OCI-LY7 (cell line): ENCODE measurements around the gene OAT. TPM values are rescaled to one million over a fixed set of nuclear protein-coding genes. Genes with fewer than 3 reads are reported as not detected.

ENCODE experiments used
- BruUV-seq: library from RNA; stranded (reverse); fragments of 400-500 nt; replicated peaks from 2 replicates; lab custom pipeline; 2021; lab: Mats Ljungman, UMichigan
- CTCF ChIA-PET: fragments of 300-600 bp; sonication (Branson Sonifier 250); formaldehyde crosslinking; loops from one replicate; lab custom pipeline; 2022; ENCODE audit warnings: antibody characterized with exemption; ENCODE audit not compliant: unreplicated experiment; lab: Charles Lee
- POLR2A ChIA-PET: fragments of 300-600 bp; sonication (Branson Sonifier 250); formaldehyde crosslinking; loops from one replicate; lab custom pipeline; 2022; ENCODE audit warnings: antibody characterized with exemption; lab: Charles Lee
- DNase-seq: peaks from one replicate; pipeline ENCODE4 v3.0.0-alpha.2; 2015; ENCODE audit warnings: low spot score
- H2AFZ ChIP-seq: fragments of 200-600 bp; sonication (generic), shearing (Covaris generic); 2 replicates; pipeline ENCODE4 v1.6.1; 2014; ENCODE audit warnings: mild to moderate bottlenecking, antibody characterized with exemption, low read length, moderate library complexity
- H3K27ac ChIP-seq: fragments of 200-600 bp; sonication (generic); 2 replicates; pipeline ENCODE4 v1.5.1; 2014; ENCODE audit warnings: mixed run types, low read depth, mild to moderate bottlenecking, moderate library complexity, low read length, inconsistent platforms; ENCODE audit not compliant: poor library complexity, severe bottlenecking
- H3K36me3 ChIP-seq: fragments of 200-600 bp; sonication (generic); 2 replicates; pipeline ENCODE4 v1.6.1; 2014; ENCODE audit warnings: mild to moderate bottlenecking, antibody characterized with exemption, low read length, moderate library complexity, mixed read lengths; ENCODE audit not compliant: insufficient read depth
- H3K4me1 ChIP-seq: fragments of 200-600 bp; sonication (generic); 2 replicates; pipeline ENCODE4 v1.5.1; 2014; ENCODE audit warnings: mild to moderate bottlenecking, low read length; ENCODE audit not compliant: insufficient read depth, poor library complexity, severe bottlenecking
- H3K4me2 ChIP-seq: fragments of 200-600 bp; sonication (generic); 2 replicates; pipeline ENCODE4 v1.6.1; 2014; ENCODE audit warnings: mild to moderate bottlenecking, low read length
- H3K4me3 ChIP-seq: fragments of 200-600 bp; sonication (generic); 2 replicates; pipeline ENCODE4 v1.5.1; 2014; ENCODE audit warnings: mild to moderate bottlenecking, low read depth, low read length; ENCODE audit not compliant: poor library complexity, severe bottlenecking
- H3K79me2 ChIP-seq: fragments of 200-600 bp; sonication (generic); 2 replicates; pipeline ENCODE4 v1.6.1; 2016; ENCODE audit warnings: low read depth, mild to moderate bottlenecking, low read length, moderate library complexity, mixed read lengths; ENCODE audit not compliant: insufficient read depth
- H3K9me2 ChIP-seq: fragments of 200-600 bp; sonication (generic); 2 replicates; pipeline ENCODE4 v1.6.1; 2016; ENCODE audit warnings: mild to moderate bottlenecking, low read length, mixed read lengths; ENCODE audit not compliant: insufficient read depth
- H3K9me3 ChIP-seq: fragments of 200-600 bp; sonication (generic); 2 replicates; pipeline ENCODE4 v1.6.1; 2014; ENCODE audit warnings: mild to moderate bottlenecking, mixed run types, low read length, mixed read lengths
- H4K20me1 ChIP-seq: fragments of 200-600 bp; sonication (generic); 2 replicates; pipeline ENCODE4 v1.6.1; 2014; ENCODE audit warnings: mild to moderate bottlenecking, antibody characterized with exemption, low read length, moderate library complexity, mixed read lengths; ENCODE audit not compliant: insufficient read depth
- EZH2phosphoT487 ChIP-seq: fragments of 200-600 bp; sonication (generic); IDR thresholded peaks from 2 replicates; pipeline ENCODE4 v1.6.1; 2018; ENCODE audit warnings: low read depth, borderline replicate concordance, mild to moderate bottlenecking, mixed run types, antibody characterized with exemption, low read length, moderate library complexity, mixed read lengths
- intact Hi-C: fragments of 100-400 bp; cut with micrococcal nuclease; formaldehyde crosslinking; loops from one replicate; pipeline ENCODE4 v1.10.0; 2022; ENCODE audit not compliant: unreplicated experiment
- total RNA-seq, 2 experiments: library from RNA; depleted of rRNA in 1 of 2; stranded (reverse); fragments of >200 nt in 1 of 2; shearing (Covaris generic) in 1 of 2; gene quantifications; 2 replicates each; pipeline ENCODE4 v1.2.3, GENCODE V29; 2014 to 2022
- TF ChIP-seq, protein P1 (sequence below): fragments of 200-600 bp; sonication (generic); conservative IDR thresholded peaks from 2 replicates; pipeline ENCODE4 v1.5.1; 2014; ENCODE audit warnings: mild to moderate bottlenecking, antibody characterized with exemption, low read length, moderate library complexity, mixed read lengths

Gene OAT
- total RNA-seq, 2 experiments from 2014 or later = 13.5 to 27.1 TPM

DNA sequence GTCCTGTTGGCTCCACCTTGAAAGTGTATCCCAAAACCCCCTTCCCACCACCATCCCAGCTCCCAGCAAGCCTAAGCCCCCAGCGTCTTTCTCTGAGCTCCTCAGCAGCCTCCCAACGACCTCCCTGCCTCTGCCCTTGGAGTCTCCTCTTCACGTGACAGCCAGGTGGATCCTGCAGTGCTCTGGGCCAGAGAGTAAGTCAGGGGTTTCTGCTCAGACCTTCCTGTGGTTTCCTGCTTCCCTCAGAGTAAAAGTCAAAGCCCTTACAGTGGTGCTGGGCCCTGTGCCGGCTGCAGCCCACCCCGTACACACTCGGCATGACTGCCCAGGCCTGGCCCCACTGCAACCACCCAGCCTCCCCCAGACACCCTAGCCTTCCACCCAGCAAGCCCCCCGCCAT is 51.9 kb downstream of the OAT start:
- Histone ChIP-seq H4K20me1 (no peaks in the 10 kb centered on the region), H3K4me1 (no peaks in the 10 kb centered on the region), H3K27ac (no peak overlapping the region), H3K4me3 (no peak overlapping the region), H3K36me3 (no peaks in the 10 kb centered on the region), H3K4me2 (no peak overlapping the region), H2AFZ (no peak overlapping the region), H3K9me2 (no peaks in the 10 kb centered on the region), H3K9me3 (no peaks in the 10 kb centered on the region), H3K79me2 (no peaks in the 10 kb centered on the region)
- BruUV-seq = no TSS peak
- ChIA-PET POLR2A (interaction anchor here (0.9 kb wide), 1 partner anchor 9 kb away, joined by 3 read pairs; no protein-coding TSS in a partner anchor), CTCF (interaction anchor here (1.2 kb wide), 1 partner anchor 400 kb away, joined by 3 read pairs; no protein-coding TSS in a partner anchor)
- TF ChIP-seq EZH2phosphoT487 = no peak
- TF ChIP-seq, protein P1, sequence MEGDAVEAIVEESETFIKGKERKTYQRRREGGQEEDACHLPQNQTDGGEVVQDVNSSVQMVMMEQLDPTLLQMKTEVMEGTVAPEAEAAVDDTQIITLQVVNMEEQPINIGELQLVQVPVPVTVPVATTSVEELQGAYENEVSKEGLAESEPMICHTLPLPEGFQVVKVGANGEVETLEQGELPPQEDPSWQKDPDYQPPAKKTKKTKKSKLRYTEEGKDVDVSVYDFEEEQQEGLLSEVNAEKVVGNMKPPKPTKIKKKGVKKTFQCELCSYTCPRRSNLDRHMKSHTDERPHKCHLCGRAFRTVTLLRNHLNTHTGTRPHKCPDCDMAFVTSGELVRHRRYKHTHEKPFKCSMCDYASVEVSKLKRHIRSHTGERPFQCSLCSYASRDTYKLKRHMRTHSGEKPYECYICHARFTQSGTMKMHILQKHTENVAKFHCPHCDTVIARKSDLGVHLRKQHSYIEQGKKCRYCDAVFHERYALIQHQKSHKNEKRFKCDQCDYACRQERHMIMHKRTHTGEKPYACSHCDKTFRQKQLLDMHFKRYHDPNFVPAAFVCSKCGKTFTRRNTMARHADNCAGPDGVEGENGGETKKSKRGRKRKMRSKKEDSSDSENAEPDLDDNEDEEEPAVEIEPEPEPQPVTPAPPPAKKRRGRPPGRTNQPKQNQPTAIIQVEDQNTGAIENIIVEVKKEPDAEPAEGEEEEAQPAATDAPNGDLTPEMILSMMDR = no peak
- intact Hi-C loops = no loop called here
- DNase-seq = no peak

DNA sequence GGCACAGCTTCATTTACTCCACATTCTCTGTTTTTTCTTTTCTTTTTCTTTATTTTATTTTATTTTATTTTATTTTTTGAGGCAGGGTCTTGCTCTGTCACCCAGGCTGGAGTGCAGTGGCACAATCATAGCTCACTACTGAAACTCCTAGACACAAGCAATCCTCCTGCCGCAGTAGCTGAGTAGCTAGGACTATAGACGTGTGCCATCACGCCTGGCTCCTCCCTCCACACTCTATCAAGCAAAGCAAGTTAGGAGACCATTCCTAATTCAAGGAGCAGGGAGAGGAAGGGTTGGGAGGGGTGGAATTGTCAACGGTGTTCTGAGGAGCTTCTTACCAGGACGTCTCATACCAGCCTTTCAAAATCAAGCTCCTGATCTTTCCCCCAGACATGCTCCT is 52.4 kb downstream of the OAT start:
- Histone ChIP-seq H3K36me3 (no peaks in the 10 kb centered on the region), H2AFZ (no peak overlapping the region)
- no TSS peak for BruUV-seq

DNA sequence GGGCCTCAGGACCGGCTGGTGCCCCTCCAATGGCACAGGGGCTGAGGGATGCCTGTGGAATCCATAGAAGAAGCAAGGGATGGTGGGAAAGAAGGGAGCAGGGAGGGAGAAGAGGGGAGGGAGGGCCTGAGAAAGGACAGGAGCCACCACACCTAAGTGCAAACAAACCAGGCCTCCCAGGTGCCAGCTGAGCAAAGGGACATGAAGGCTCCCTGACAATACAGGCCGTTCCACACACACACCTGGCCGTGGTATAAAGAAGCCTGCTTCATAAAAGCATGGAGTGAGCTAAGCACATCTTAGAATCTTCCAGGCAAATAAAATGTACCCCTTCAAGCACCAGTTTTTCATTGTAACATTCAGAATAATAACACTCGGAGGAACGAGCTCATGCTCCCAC is 54.0 kb downstream of the OAT start:
- no peak overlapping the region for H2AFZ ChIP-seq
- no peaks in the 10 kb centered on the region for H3K9me2 ChIP-seq
- BruUV-seq = no TSS peak
- no peaks in the 10 kb centered on the region for H3K79me2 ChIP-seq
- ChIA-PET CTCF (no interaction called here), POLR2A (interaction anchor here (0.6 to 0.9 kb wide), 2 partner anchors 35 to 376 kb away, joined by 3 to 4 read pairs; no protein-coding TSS in a partner anchor)
- no peak overlapping the region for H3K4me2 ChIP-seq
- no peaks in the 10 kb centered on the region for H3K36me3 ChIP-seq
- no peaks in the 10 kb centered on the region for H3K4me1 ChIP-seq
- no peaks in the 10 kb centered on the region for H3K9me3 ChIP-seq
- TF ChIP-seq, protein P1 = no peak
- TF ChIP-seq EZH2phosphoT487 = no peak
- DNase-seq = no peak
- intact Hi-C loops = no loop called here
- no peak overlapping the region for H3K27ac ChIP-seq
- H3K4me3 ChIP-seq = no peak overlapping the region
- no peaks in the 10 kb centered on the region for H4K20me1 ChIP-seq

More for the DNA sequence above, 52.4 kb downstream of the OAT start:
- Histone ChIP-seq H3K27ac (no peak overlapping the region), H3K4me1 (no peaks in the 10 kb centered on the region), H3K9me3 (no peaks in the 10 kb centered on the region), H3K4me3 (no peak overlapping the region), H4K20me1 (no peaks in the 10 kb centered on the region), H3K79me2 (no peaks in the 10 kb centered on the region), H3K9me2 (no peaks in the 10 kb centered on the region), H3K4me2 (no peak overlapping the region)
- ChIA-PET POLR2A (interaction anchor here (0.9 kb wide), 1 partner anchor 8 kb away, joined by 3 read pairs; no protein-coding TSS in a partner anchor), CTCF (interaction anchor here (1.2 kb wide), 1 partner anchor 400 kb away, joined by 3 read pairs; no protein-coding TSS in a partner anchor)
- TF ChIP-seq, protein P1 = no peak
- no peak for TF ChIP-seq EZH2phosphoT487
- intact Hi-C loops = no loop called here
- no peak for DNase-seq
